NCI-H774 (cell line): ENCODE data around the gene NOTCH1.
"Not testable (repeated sequence)": the region's sequence is repeated elsewhere in the genome, so short reads cannot be mapped to it uniquely, and the experiment has no call there.

ENCODE experiments used
- DNase-seq: peaks from one replicate; lab custom pipeline; 2025; lab: John Stamatoyannopoulos, UW

NOTCH1 gene

GRCh38 chr9:136578915-136579649 is 33.2 kb upstream of the NOTCH1 start:
- no peak for DNase-seq

GRCh38 chr9:136578626-136578914 is 32.7 kb upstream of the NOTCH1 start:
- DNase-seq: no peak

DNA sequence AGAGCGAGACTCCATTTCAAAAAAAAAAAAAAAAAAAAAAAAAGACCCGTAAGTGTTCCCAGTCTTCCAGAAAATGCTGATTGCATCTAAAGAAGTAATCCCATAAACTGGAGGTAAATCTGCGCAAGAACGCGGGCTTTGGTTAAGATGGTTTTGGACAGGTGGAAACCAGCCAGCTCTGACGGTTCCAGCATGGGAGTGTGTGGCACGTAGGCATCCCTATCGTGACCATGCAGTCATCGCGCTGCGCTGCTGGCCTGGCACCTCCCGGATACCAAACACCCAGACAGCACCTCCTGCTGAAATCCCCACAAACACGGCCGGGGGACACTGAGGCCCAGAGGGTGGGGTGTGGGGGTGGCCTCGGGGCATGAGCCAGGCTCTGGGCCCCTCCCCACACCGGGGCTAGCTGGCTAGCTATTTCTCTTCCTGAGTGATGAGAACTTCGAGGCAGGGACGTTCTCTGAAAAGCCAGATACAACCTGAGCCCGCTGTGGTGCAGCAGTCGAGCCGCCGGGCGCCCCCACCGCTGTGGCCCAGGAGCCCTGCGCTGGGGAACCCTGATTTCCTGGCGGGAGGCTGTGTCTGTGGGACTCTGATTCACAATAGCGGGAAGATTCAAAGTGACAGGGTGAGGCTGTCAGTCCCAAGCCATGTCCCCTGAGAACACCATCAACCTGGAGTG is 32.2 kb upstream of the NOTCH1 start:
- no peak for DNase-seq

GRCh38 chr9:136576269-136576626 is 30.4 kb upstream of the NOTCH1 start:
- no peak for DNase-seq

DNA sequence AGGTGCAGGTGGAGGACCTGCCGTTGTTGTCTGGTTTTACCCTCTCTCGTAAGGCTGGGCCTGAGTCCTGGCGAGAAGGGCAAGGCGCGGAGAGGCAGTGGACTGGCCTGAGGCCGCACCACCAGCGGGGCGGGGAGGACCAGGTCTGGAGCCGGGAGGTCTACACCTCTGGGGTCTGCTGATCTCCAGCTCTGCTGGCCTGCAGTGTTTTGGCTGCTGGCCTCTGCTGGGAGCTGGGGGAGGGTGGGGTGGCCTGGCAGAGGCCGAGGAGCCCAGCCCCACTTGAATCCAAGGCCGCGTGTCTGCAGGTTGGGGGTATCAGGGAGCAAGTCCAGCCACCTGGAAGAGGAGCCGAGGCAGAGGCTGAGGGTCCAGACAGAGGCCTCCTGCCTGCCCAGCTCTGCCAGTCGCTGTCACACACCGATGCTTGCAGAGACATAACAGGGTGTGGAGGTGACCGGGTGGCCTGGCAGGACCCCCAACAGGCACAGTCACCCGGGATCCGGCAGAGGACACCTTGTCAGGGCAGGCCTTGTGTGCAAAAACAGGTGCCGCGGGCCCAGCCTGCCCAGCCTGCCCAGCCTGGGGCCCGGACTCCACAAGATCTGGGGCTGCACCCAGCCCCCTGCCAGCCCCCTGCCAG is 29.9 kb upstream of the NOTCH1 start:
- no peak for DNase-seq

GRCh38 chr9:136574606-136575005 is 28.8 kb upstream of the NOTCH1 start:
- not testable (repeated sequence) for DNase-seq

GRCh38 chr9:136572828-136573625 is 27.2 kb upstream of the NOTCH1 start:
- DNase-seq: no peak

GRCh38 chr9:136572003-136572827 is 26.4 kb upstream of the NOTCH1 start:
- DNase-seq: no peak

GRCh38 chr9:136571531-136571930 is 25.7 kb upstream of the NOTCH1 start:
- no peak for DNase-seq

DNA sequence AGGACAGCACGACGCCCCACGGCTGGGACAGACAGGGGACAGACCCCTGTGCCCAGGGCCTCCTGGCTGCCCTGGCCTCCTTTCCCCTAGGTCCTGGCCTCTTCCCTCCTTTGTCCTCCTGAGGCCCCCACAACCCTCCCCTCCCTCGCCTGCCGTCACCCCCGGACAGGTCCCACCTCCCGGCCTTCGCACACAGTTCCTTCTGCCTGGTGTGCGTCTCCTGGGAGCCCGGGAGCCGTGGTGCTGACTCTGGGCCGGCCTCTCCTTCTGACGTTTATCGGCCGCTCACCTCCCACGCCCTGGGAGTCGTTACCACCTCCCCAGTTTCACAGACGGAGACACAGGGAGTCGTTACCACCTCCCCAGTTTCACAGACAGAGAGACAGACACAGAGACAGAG is 25.1 kb upstream of the NOTCH1 start:
- no peak for DNase-seq

DNA sequence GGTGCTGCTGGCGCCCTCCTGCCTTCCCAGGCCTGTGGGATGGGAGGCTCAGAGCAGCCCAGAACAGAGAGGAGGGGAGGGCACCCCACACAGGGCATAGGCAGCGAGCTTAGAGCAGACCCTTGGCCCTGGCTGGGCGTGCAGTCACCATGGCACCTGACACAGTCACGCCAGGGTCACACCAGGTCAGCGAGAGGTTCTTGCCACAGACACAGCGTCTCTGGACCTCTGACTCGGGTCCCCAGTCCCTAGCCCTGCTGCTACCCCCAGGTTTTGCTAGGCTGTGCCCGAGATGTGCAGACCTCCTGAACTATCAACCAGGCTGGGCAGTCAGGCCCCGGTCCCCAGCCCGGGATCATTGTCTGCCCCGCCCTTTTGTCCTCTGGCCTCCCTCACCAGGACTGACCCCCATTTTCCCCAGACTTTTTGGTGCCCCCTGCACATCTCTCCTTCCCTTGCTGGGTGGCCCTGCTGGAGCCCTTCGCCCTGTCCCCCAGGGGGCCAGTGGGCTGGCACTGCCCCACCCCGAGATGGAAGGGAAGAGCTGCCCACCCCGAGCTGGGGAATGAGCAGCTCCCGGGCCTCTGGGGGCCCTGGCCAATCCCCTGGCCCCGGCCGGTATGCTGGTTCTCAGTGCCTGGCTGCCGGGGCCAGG is 24.5 kb upstream of the NOTCH1 start:
- no peak for DNase-seq

GRCh38 chr9:136569526-136570148 is 23.8 kb upstream of the NOTCH1 start:
- no peak for DNase-seq

DNA sequence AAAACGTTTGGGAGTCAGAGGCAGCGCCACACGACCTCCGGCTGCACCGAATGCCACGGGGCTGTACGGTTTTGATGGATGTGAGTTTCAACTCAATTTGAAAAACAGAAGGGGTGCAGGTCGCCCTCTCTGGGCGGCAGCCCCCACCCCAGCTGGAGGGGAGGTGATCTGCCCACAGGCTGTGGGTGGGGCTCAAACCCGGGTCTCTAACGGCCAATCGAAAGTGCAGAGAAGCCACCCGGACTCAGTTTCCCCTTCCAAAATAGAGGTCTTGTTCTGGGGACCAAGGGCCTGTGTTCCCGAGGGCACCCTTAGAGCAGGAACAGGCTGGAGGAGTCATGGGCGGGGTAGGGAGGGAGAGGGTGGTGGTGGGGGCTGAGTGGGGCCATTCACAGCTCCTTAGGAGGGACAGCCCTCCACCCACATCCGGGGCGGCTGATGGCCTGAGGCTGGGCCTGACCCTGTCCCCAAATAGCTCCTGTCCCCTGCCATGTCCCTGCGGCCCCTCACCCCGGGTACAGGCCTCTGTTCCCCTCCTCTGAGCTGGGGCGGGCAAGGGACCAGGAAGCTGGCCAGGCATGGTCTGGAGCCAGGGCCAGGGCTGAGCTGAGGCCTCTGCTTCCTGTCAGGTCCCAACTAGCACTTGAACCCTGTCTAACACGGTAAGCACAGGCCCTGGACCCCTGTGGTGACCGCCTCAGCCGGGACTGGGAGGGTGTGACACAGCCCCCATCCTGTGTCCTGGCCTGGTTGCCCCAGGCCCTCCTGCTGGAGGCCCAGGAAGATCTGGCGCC is 22.6 kb upstream of the NOTCH1 start:
- no peak for DNase-seq

DNA sequence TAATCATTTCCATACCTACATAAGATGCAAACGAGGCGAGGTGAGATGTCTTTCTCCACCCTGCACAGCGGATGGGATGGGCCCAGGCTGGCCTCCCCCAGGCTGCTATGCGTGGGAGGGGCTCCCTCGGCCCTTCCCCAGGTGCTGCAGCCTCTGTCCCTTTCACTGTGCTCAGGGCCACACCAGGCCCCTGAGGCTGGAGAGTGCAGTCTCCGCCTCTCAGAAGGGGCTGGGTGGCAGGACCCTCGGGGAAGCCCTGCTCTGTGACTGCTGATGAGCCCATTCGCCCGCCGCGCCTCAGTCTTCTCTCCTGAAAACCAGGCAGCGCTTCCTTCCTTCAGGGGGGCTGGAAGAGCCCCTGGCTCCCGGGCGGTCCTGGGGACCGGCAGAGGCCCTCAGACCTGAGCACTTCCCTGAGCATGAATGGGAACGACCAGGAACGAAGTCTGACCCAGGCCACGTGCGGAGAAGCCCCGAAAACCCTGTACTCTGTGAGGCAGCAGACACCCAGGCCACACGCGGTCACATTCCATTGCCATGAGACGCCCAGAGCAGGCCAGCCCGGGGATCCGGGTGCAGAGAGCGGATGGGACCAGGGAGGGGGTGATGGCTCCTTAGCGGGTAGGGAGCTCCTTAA is 21.9 kb upstream of the NOTCH1 start:
- DNase-seq: no peak

- DNase-seq: no peak
These were observed 21.1 kb upstream of the NOTCH1 start for GRCh38 chr9:136566901-136567300.

GRCh38 chr9:136566553-136566895 is 20.7 kb upstream of the NOTCH1 start:
- DNase-seq: no peak

- DNase-seq: no peak
These were observed 20.1 kb upstream of the NOTCH1 start for GRCh38 chr9:136565715-136566552.

DNA sequence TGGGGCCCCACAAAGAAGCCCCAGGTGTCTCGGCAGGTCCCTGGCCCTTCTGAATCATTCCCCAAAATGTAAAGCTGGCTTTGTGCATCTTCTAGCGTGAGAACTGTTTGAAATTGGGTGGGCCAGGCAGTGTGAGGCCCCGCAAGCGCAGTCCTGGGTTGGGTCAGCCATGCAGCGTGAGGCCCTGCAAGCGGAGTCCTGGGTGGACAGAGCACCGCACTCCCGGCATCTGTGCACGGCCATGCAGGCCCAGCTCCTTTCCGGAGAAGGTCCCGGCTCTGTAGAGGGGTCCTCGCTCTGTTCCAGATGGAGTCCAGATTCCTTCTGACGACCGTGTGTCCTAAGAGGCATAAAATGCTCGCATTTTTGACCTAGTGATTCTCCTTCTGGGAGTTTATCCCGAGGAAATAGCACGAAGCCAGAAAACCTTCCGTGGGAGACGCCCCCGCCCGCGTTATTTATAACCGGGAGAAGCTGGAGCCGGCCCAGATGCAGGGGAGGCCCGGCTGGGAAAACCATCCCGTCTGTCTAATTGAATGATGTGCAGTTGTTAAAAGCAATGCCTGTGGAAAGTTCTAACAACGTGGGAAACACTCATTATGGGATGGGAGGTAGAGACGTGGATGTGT is 19.4 kb upstream of the NOTCH1 start:
- no peak for DNase-seq
